Subcutaneous abdominal adipose tissue (tissue), 5 donors: ENCODE results near the gene PROSER3.

Source experiments
- H3K27ac ChIP-seq: one replicate; pipeline ENCODE4 v1.7.0; 2013; ENCODE audit warnings: low read depth, mild to moderate bottlenecking, inconsistent platforms, low read length, moderate library complexity
- H3K27me3 ChIP-seq, 5 donors: one replicate each; pipeline ENCODE4 v1.7.0; 2013; ENCODE audit warnings: low read length in 5 of 5, inconsistent platforms in 1 of 5; ENCODE audit not compliant: control insufficient read depth in 5 of 5, insufficient read depth in 4 of 5
- H3K36me3 ChIP-seq, 5 donors: one replicate each; pipeline ENCODE4 v1.7.0; 2013; ENCODE audit warnings: low read length in 5 of 5; ENCODE audit not compliant: control insufficient read depth in 5 of 5, insufficient read depth in 5 of 5
- H3K4me1 ChIP-seq, 5 donors: one replicate each; pipeline ENCODE4 v1.7.0; 2013; ENCODE audit warnings: low read length in 5 of 5, mild to moderate bottlenecking in 3 of 5, moderate library complexity in 1 of 5; ENCODE audit not compliant: control insufficient read depth in 5 of 5, insufficient read depth in 5 of 5
- H3K4me3 ChIP-seq, 5 donors: one replicate each; pipeline ENCODE4 v1.7.0; 2013; ENCODE audit warnings: low read length in 5 of 5, low read depth in 1 of 5
- H3K9ac ChIP-seq, 5 donors: one replicate each; pipeline ENCODE4 v1.7.0; 2013; ENCODE audit warnings: low read length in 5 of 5, mild to moderate bottlenecking in 4 of 5, moderate library complexity in 3 of 5
- H3K9me3 ChIP-seq, 5 donors: one replicate each; pipeline ENCODE4 v1.7.0; 2013; ENCODE audit warnings: low read length in 5 of 5; ENCODE audit not compliant: control insufficient read depth in 5 of 5
- donor health status: healthy.
- donor health status: healthy.
- donor health status: healthy.
- donor health status: healthy.
- donor health status: healthy.

PROSER3 gene

GRCh38 chr19:35744430-35745327 lies 13.3 kb upstream of the PROSER3 start:
- Histone ChIP-seq H3K4me1 (peaks cover 26 to 62% (median 49%) of the 10 kb centered on the region in 5 donors), H3K9ac (peak overlapping the region; percentile 75 to 96 (median 87))

GRCh38 chr19:35745328-35746086 lies 12.5 kb upstream of the PROSER3 start, which contains the start of the genes PSENEN and U2AF1L4:
PSENEN (plus strand) TSS chr19:35745651; CDS start chr19:35745931, 280 bp downstream.
U2AF1L4 (minus strand) TSS chr19:35745418; CDS start chr19:35745391, 27 bp downstream.
- H3K9me3 ChIP-seq = peaks cover 0 to 2% (median 0%) of the 10 kb centered on the region in 5 donors
- H3K4me3 ChIP-seq = peak within 1 kb of the TSS; percentile 79 to 94 (median 88)
- peak within 1 kb of the TSS; percentile 76 to 96 (median 89) for H3K9ac ChIP-seq
- peaks cover 0 to 15% (median 4%) of the 10 kb centered on the region in 5 donors for H3K36me3 ChIP-seq
- H3K27ac ChIP-seq = peak within 1 kb of the TSS; percentile 99
- H3K27me3 ChIP-seq = peaks cover 0 to 4% (median 0%) of the 10 kb centered on the region in 5 donors
- H3K4me1 ChIP-seq = peaks cover 20 to 60% (median 50%) of the 10 kb centered on the region in 5 donors

More at GRCh38 chr19:35744430-35745327, 13.3 kb upstream of the PROSER3 start:
- Histone ChIP-seq H3K9me3 (peaks cover 0 to 2% (median 0%) of the 10 kb centered on the region in 5 donors), H3K27me3 (peaks cover 0 to 4% (median 0%) of the 10 kb centered on the region in 5 donors), H3K36me3 (peaks cover 0 to 15% (median 4%) of the 10 kb centered on the region in 5 donors), H3K27ac (peak overlapping the region; percentile 99), H3K4me3 (peak overlapping the region; percentile 79 to 94 (median 88))

GRCh38 chr19:35746087-35746462 lies 11.9 kb upstream of the PROSER3 start:
- peaks cover 0 to 4% (median 0%) of the 10 kb centered on the region in 5 donors for H3K27me3 ChIP-seq
- peak overlapping the region; percentile 79 to 94 (median 88) for H3K4me3 ChIP-seq
- H3K4me1 ChIP-seq = peaks cover 20 to 55% (median 45%) of the 10 kb centered on the region in 5 donors
- H3K9ac ChIP-seq = peak overlapping the region; percentile 76 to 96 (median 89)
- peak overlapping the region; percentile 99 for H3K27ac ChIP-seq
- H3K36me3 ChIP-seq = peaks cover 0 to 15% (median 4%) of the 10 kb centered on the region in 5 donors
- peaks cover 0 to 2% (median 0%) of the 10 kb centered on the region in 5 donors for H3K9me3 ChIP-seq

- H3K36me3 ChIP-seq = peaks cover 0 to 15% (median 4%) of the 10 kb centered on the region in 5 donors
- H3K9me3 ChIP-seq = peaks cover 0 to 2% (median 0%) of the 10 kb centered on the region in 5 donors
- H3K4me1 ChIP-seq = peaks cover 20 to 53% (median 43%) of the 10 kb centered on the region in 5 donors
- H3K4me3 ChIP-seq = peak overlapping the region; percentile 79 to 94 (median 88)
- H3K9ac ChIP-seq = peak overlapping the region in 4 of 5 donors; percentile 16 to 96 (median 81)
- peak overlapping the region; percentile 46 for H3K27ac ChIP-seq
- H3K27me3 ChIP-seq = peaks cover 0 to 4% (median 0%) of the 10 kb centered on the region in 5 donors
Measured at GRCh38 chr19:35746531-35746930, 11.4 kb upstream of the PROSER3 start.

- Histone ChIP-seq H3K9ac (peak within 1 kb of the TSS; percentile 77 to 97 (median 93)), H3K27ac (peak within 1 kb of the TSS; percentile 70), H3K4me1 (peaks cover 20 to 49% (median 43%) of the 10 kb centered on the region in 5 donors), H3K9me3 (peaks cover 0 to 2% (median 0%) of the 10 kb centered on the region in 5 donors), H3K36me3 (peaks cover 0 to 23% (median 16%) of the 10 kb centered on the region in 5 donors), H3K27me3 (peaks cover 0 to 4% (median 0%) of the 10 kb centered on the region in 5 donors), H3K4me3 (peak within 1 kb of the TSS; percentile 91 to 98 (median 97))
Measured at GRCh38 chr19:35748106-35749020, 9.6 kb upstream of the PROSER3 start, which contains the start of gene LIN37. LIN37 (plus strand) TSS chr19:35748576; CDS start chr19:35748725, 149 bp downstream.

GRCh38 chr19:35750167-35750566 lies 7.8 kb upstream of the PROSER3 start:
- Histone ChIP-seq H3K4me1 (peaks cover 16 to 58% (median 40%) of the 10 kb centered on the region in 5 donors), H3K9me3 (peaks cover 0 to 2% (median 0%) of the 10 kb centered on the region in 5 donors), H3K27ac (peak overlapping the region; percentile 41), H3K9ac (peak overlapping the region in 3 of 5 donors; percentile 37 to 59 (median 58)), H3K36me3 (peaks cover 0 to 30% (median 26%) of the 10 kb centered on the region in 5 donors), H3K4me3 (no peak overlapping the region), H3K27me3 (peaks cover 0 to 4% (median 0%) of the 10 kb centered on the region in 5 donors)

- H3K4me3 ChIP-seq = no peak overlapping the region
- H3K36me3 ChIP-seq = peaks cover 0 to 30% (median 26%) of the 10 kb centered on the region in 5 donors
- H3K4me1 ChIP-seq = peaks cover 9 to 60% (median 46%) of the 10 kb centered on the region in 5 donors
- H3K9me3 ChIP-seq = peaks cover 0 to 2% (median 0%) of the 10 kb centered on the region in 5 donors
- H3K27me3 ChIP-seq = peaks cover 0 to 4% (median 0%) of the 10 kb centered on the region in 5 donors
- no peak overlapping the region for H3K9ac ChIP-seq
- H3K27ac ChIP-seq = no peak overlapping the region
Measured at GRCh38 chr19:35751839-35752745, 5.9 kb upstream of the PROSER3 start.

- H3K9me3 ChIP-seq = peaks cover 0 to 2% (median 0%) of the 10 kb centered on the region in 5 donors
- no peak overlapping the region for H3K9ac ChIP-seq
- no peak overlapping the region for H3K27ac ChIP-seq
- peaks cover 9 to 64% (median 49%) of the 10 kb centered on the region in 5 donors for H3K4me1 ChIP-seq
- H3K36me3 ChIP-seq = peaks cover 0 to 30% (median 26%) of the 10 kb centered on the region in 5 donors
- H3K4me3 ChIP-seq = no peak overlapping the region
- H3K27me3 ChIP-seq = peaks cover 0 to 4% (median 0%) of the 10 kb centered on the region in 5 donors
Measured at GRCh38 chr19:35752746-35753350, 5.1 kb upstream of the PROSER3 start.
